HG03378 (cell line): ENCODE data around the gene P4HB.

Source experiments
- ATAC-seq: cut with Tn5 transposase; IDR thresholded peaks from one replicate; pipeline ENCODE4 v1.9.1; 2021; ENCODE audit warnings: mild to moderate bottlenecking, moderate library complexity; ENCODE audit not compliant: unreplicated experiment

Gene P4HB

GRCh38 chr17:81869221-81870130 is 9.1 kb upstream of the P4HB start:
- ATAC-seq, result no peak

DNA sequence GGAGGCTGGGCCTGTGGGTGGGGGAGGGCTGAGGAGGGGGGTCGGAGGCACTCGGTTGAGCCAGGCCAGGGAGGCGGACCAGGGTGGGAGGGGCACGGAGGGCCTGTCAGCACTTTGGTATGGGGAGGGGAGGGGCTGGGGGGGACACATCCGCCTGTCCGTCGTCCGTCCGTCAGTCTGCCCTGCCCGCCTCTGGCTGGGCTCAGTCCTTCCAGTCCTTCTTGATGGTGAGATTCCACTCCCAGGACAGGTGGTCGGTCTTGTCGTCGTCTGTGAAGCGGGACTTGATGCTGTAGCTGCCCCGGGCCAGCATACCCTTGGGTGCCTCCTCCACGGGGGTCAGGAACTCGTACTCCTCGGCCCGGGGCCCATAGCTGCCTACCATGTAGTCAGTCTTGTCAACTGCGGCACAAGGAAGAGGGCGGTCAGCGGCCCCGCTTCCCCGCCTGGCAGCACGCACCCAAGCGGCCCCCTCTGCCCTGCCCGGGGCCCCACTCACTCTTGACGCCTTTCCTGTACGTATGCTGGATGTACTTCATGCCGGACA is 8.4 kb upstream of the P4HB start:
- ATAC-seq, result no peak

DNA sequence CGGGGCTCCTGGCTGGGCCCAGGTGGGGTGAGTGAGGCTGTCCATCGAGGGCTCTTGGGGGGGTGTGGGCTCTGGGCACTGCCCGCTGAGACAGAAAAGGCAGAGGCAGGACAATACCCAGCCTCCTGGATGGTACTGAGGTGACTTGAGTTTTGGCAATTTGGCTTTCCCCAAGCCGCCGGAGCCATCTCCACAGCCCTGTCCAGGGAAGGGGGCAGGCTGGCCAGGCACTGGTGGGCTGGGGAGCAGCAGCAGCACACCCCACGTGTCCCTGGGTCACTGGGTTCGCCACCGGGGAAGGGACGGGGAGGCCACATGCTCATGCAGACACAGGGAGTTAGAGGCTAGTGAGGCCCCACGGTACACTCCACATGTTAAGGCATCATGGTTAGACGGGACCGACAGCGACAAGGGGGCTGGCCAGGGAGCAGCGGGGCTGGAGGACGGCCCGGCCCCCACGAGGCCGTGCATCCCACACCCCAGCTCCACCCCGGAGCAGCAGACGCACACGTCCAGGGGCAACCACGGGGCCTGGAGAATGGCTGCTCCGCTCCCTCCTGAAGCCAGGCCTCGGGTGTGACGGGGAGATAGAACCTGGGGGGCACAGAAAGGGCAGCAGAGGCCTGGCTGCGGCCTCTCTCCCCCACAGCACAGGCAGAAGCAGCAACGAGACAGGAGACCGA is 7.8 kb upstream of the P4HB start:
- no peak for ATAC-seq

DNA sequence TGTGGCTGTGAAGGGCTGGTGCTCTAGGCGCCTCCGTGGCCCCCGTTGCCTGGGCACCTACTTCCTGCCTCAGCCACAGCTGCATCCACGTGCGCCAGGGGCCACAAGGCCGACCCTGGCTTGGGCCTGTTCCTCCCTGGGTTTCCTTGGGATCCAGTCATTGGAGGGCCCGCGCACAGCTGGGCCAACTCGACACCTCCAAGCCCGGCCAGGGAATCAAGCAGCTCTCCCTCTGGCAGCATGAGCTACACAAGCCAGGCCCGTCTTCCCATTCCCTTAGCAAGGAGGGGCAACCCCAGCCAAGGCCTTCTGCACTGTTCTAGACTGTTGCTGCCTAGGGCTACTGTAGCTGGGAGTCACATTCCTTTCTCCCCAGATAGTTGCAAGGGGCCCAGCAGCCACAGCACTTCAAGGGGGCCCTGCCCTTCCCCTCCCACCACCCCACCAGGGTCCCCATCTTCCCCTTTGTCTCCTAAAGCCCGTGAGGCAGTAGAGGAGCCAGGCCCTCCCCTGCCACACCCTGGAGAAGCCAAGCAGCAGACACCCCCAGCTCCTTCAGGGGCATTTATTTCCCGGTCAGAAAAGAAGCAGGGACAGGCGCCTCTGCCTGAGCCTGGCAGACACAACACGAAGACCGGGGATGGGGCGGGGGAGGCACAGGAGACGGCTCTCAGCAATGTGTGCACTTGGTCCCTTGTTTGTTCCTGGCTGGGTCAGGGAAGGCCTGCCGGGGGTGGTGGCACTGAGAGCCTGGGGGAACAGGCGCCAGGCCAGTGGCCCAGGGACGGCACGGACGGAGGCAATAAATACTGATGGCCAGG is 7.0 kb upstream of the P4HB start:
- ATAC-seq, result no peak

- ATAC-seq, result no peak
These were observed 6.3 kb upstream of the P4HB start for GRCh38 chr17:81866440-81867169.

DNA sequence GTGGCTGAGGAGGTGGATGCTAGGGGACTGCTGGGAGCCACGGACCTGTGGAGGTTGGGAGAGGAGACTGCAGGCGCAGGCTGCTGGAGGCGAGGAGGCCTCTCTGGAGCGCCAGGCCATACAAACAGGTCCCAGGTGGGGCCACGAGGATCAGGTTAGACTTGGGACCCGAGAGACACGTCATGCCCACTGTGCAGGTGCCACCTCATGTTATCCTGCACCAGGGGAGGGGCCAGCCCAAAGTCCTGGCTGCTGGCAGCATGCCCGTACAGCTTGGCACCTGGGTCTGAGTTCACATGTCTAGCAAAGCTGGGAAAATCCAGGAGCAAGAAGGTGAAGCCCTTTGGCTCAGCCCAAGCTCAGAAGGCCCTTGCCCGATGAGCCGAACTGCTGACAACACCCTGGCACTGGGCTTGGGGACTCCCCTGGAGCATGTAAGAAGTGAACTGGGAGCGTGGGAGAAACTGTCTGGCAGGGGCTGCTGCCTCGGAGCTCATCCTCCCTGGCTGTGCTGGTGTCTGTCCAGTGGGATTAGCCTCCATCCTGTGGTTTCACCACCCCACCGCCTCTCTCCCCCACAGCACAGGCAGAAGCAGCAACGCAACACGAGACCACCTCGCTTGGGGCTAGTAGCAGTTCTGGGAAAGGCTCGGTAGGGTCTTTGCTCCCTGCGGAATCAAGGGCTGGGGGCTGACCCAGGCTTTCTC is 5.6 kb upstream of the P4HB start:
- ATAC-seq, result no peak

DNA sequence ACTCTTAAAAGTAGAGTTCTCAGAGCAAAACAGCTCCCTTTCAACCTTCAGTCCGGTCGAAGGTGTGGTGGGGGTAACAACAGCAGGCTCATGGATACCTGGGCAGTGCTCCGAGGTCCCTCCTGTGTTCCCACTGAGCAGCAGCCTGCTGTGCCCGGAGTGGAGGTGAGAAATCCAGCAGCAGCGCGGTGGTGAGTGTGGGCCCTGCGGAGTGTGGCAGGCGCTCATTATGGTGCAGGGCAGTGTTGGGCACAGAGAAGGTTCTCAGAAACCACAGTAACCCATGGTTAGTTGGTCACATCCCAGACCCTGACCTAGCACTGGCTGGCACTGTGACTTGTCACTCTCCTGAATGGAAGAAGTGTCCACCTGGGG is 5.0 kb upstream of the P4HB start:
- no peak for ATAC-seq

DNA sequence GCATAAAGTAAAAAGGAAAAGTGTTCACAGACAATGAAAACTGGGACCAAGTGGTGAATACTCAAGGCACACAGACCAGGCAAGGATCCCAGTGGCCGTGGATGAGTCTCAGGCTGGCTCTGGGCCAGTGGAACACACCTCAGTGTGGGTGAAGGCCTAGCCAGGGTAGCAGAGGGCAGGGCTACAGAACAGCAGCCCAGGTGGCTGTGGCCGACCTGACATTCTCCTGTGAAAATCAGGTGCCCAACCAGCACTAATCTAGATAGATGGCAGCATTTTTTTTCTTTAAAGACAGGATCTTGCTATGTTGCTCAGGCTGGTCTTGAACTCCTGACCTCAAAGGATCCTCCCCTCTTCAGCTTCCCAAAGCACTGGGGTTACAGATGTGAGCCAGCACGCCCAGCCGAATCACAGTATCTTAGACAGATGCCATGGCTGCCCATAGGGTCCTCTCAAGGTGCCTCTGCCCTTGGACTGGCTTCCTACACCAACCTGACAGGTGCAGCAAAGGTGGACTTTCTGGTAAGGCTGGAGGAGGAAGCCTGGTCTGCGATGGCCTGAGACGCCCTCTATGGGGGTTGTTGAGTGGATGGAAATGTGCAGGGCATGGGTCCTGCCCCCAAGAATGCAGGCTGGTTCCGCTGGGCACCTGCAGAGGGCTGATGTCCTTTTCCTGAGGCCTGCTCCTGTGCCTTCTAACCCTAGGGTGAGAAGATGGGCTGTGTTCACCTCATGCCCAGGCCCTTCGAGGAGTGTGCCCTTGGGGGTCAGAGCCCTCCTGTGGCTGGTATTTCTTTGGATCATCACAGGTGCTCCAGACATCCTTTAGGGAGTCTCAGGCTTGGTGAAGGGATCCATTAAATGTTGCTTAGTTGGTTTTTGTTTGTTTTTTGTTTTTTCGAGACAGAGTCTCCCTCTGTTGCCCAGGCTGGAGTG is 3.8 kb upstream of the P4HB start:
- no peak for ATAC-seq

DNA sequence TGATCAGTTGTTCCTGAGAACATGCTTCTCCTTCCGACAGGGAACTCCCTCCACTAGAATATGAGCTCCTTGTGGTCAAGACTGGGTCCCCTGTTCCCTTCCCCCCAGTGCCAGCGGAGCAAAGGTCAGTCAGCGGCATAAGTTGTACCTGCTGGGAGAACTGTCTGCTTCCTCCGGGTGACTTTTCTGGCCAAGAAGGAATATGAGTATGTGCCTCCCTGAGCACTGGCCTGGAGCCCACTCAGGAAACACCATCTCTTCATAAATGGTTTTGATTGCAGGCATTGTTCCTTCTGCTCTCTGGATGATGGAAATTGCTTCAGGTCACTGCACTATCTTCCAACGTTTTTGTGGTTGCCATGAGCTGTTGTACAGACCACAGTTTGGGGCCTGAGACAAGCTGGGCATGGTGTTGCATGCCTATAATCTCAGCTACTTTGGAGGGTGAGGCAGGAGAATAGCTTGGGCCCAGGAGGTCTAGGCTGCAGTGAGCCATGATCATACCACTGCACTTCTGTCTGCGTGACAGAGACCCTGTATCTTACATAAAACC is 2.9 kb upstream of the P4HB start:
- no peak for ATAC-seq

GRCh38 chr17:81860756-81861568 is 627 bp upstream of the P4HB start:
- peak; percentile 85 for ATAC-seq

DNA sequence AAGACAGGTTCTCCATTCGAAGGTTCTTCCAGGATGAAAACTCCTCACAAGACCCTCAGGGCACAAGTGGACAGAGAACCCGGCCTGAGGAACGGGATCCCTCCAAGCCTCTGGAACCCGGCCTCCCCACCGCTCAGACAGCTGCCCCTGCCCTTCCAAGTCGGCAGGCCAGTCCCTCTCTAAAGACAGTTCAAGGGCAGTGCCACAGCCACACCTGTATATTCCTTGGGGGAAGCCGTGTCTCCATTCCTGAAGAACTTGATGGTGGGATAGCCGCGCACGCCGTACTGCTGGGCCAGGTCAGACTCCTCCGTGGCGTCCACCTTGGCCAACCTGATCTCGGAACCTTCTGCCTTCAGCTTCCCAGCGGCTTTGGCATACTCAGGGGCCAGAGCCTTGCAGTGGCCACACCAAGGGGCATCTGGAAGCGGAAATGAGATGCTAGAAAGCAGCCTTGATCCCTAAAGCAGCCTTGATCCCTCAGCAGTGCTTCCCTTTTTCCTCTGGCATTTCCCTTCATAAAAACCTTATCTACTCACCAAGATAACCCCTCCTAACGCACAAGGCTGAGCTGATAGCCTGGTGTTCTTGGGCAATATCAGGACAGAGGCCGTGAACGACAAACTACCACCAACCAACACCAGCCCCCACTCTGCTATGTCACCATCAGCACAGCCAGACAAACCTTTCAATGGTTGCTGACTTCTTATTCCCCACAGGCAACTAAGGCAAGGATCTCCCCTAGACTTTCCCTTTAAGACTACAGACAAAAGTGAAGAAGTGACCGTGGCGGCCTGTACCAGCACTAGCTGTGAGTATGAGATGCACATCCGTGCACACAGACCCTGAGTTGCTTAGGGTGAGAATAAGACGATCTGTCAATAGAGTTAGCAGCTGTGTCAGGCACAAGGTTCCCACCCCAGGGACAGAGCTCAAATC is 1.1 kb downstream of the P4HB start:
- no peak for ATAC-seq

GRCh38 chr17:81858170-81858966 is 2.0 kb downstream of the P4HB start:
- no peak for ATAC-seq

GRCh38 chr17:81854974-81855774 is 5.2 kb downstream of the P4HB start:
- no peak for ATAC-seq

GRCh38 chr17:81852237-81852636 is 8.1 kb downstream of the P4HB start:
- no peak for ATAC-seq

- ATAC-seq, result no peak
These were observed 8.9 kb downstream of the P4HB start for GRCh38 chr17:81851423-81851822.
